GM19324 (cell line): ENCODE data around the gene PHIP.

Experiments used
- ATAC-seq: cut with Tn5 transposase; IDR thresholded peaks from one replicate; pipeline ENCODE4 v1.9.1; 2021; ENCODE audit warnings: mild to moderate bottlenecking, moderate library complexity; ENCODE audit not compliant: unreplicated experiment, low FRiP score

The PHIP gene

GRCh38 chr6:79028641-79029314 lies 49.3 kb downstream of the PHIP start:
- no peak for ATAC-seq

- ATAC-seq: no peak
These were observed 66.1 kb downstream of the PHIP start for GRCh38 chr6:79011940-79012339.

- no peak for ATAC-seq
These were observed 67.6 kb downstream of the PHIP start for GRCh38 chr6:79010422-79010821.

GRCh38 chr6:79009819-79010218 lies 68.2 kb downstream of the PHIP start:
- ATAC-seq: no peak

GRCh38 chr6:79005497-79005896 lies 72.6 kb downstream of the PHIP start:
- ATAC-seq: no peak

- ATAC-seq: no peak
These were observed 73.0 kb downstream of the PHIP start for GRCh38 chr6:79005024-79005423.

- no peak for ATAC-seq
These were observed 73.8 kb downstream of the PHIP start for GRCh38 chr6:79004239-79004638.

GRCh38 chr6:79001415-79001814 lies 76.6 kb downstream of the PHIP start:
- ATAC-seq: no peak

- ATAC-seq: no peak
These were observed 78.3 kb downstream of the PHIP start for GRCh38 chr6:78999737-79000136.

- no peak for ATAC-seq
These were observed 82.1 kb downstream of the PHIP start for GRCh38 chr6:78995946-78996345.

GRCh38 chr6:78995346-78995745 lies 82.7 kb downstream of the PHIP start:
- ATAC-seq: no peak

- ATAC-seq: no peak
These were observed 84.1 kb downstream of the PHIP start for GRCh38 chr6:78993955-78994354.

- ATAC-seq: no peak
These were observed 88.9 kb downstream of the PHIP start for GRCh38 chr6:78989191-78989590.

GRCh38 chr6:78986161-78986560 lies 91.9 kb downstream of the PHIP start:
- ATAC-seq: no peak

GRCh38 chr6:78984225-78984950 lies 93.7 kb downstream of the PHIP start:
- no peak for ATAC-seq

- ATAC-seq: no peak
These were observed 110.9 kb downstream of the PHIP start for GRCh38 chr6:78967191-78967590.

- ATAC-seq: no peak
These were observed 111.5 kb downstream of the PHIP start for GRCh38 chr6:78966542-78966941.

GRCh38 chr6:78962448-78962847 lies 115.6 kb downstream of the PHIP start:
- ATAC-seq: no peak

- ATAC-seq: no peak
These were observed 123.3 kb downstream of the PHIP start for GRCh38 chr6:78954740-78955139.

GRCh38 chr6:78953798-78954197 lies 124.3 kb downstream of the PHIP start:
- ATAC-seq: no peak

- ATAC-seq: no peak
These were observed 125.7 kb downstream of the PHIP start for GRCh38 chr6:78952362-78952761.

GRCh38 chr6:78948785-78949184 lies 129.3 kb downstream of the PHIP start:
- no peak for ATAC-seq
